Thyroid gland (tissue), 4 donors: ENCODE data around the gene DNM3.

ENCODE experiments used
- CTCF ChIP-seq, 6 experiments: fragments of 200-600 bp in 3 of 6; fragments of 450-650 bp in 3 of 6; sonication (generic) in 3 of 6; IDR thresholded peaks; one replicate each; pipeline ENCODE4 v1.5.1; 2016 to 2019; ENCODE audit warnings: antibody characterized with exemption in 6 of 6, mild to moderate bottlenecking in 2 of 6, inconsistent platforms in 1 of 6, moderate library complexity in 1 of 6
- POLR2A ChIP-seq, 2 donors: fragments of 450-650 bp; IDR thresholded peaks; one replicate each; pipeline ENCODE4 v1.6.1; 2017; ENCODE audit warnings: antibody characterized with exemption in 2 of 2, mild to moderate bottlenecking in 2 of 2, moderate library complexity in 1 of 2

GRCh38 chr1:172277989-172278388, 436.7 kb downstream of the DNM3 start:
- TF ChIP-seq CTCF (IDR thresholded peaks at IDR 0.05) (no peak), POLR2A (IDR thresholded peaks at IDR 0.05) (no peak)
